HUES64 (cell line): ENCODE data around the gene FIGN.

Experiments used
- H3K27ac ChIP-seq: 2 replicates; pipeline ENCODE4 v1.7.0; 2013; ENCODE audit warnings: low read depth, low read length, inconsistent platforms
- H3K27me3 ChIP-seq: 2 replicates; pipeline ENCODE4 v1.6.1; 2013; ENCODE audit warnings: mild to moderate bottlenecking, low read length; ENCODE audit not compliant: insufficient read depth
- H3K36me3 ChIP-seq: 2 replicates; pipeline ENCODE4 v1.6.1; 2013; ENCODE audit warnings: mild to moderate bottlenecking, low read length; ENCODE audit not compliant: insufficient read depth
- H3K4me1 ChIP-seq: 2 replicates; pipeline ENCODE4 v1.6.1; 2013; ENCODE audit warnings: mild to moderate bottlenecking, low read length, moderate library complexity; ENCODE audit not compliant: insufficient read depth
- H3K4me3 ChIP-seq: 2 replicates; pipeline ENCODE4 v1.5.1; 2013; ENCODE audit warnings: mild to moderate bottlenecking, low read length, moderate library complexity
- H3K9ac ChIP-seq: 2 replicates; pipeline ENCODE4 v1.6.1; 2013; ENCODE audit warnings: mild to moderate bottlenecking, low read depth, low read length
- H3K9me3 ChIP-seq: 2 replicates; pipeline ENCODE4 v1.6.1; 2013; ENCODE audit warnings: low read depth, low read length; ENCODE audit not compliant: insufficient read depth
- WGBS: fragments of 150-250, 120-280 bp; methylation state at CpG from one replicate; pipeline ENCODE4 v1.1.7; 2013; ENCODE audit warnings: missing lambda C conversion rate; 5-methylcytosine and 5-hydroxymethylcytosine counted together

The FIGN gene

GRCh38 chr2:163687217-163687616 lies 48.6 kb downstream of the FIGN start:
- H3K9ac ChIP-seq, result no peak overlapping the region
- no peak overlapping the region for H3K27ac ChIP-seq
- no peaks in the 10 kb centered on the region for H3K36me3 ChIP-seq
- no peak overlapping the region for H3K4me3 ChIP-seq
- no peaks in the 10 kb centered on the region for H3K9me3 ChIP-seq
- peaks cover 16% of the 10 kb centered on the region for H3K4me1 ChIP-seq
- no peaks in the 10 kb centered on the region for H3K27me3 ChIP-seq
- 73% methylated on average over 1 of the region's 1 CpG for WGBS

GRCh38 chr2:163686289-163686688 lies 49.5 kb downstream of the FIGN start:
- Histone ChIP-seq H3K9ac (no peak overlapping the region), H3K4me1 (peaks cover 15% of the 10 kb centered on the region; the same call in 1 of the 2 replicates), H3K36me3 (no peaks in the 10 kb centered on the region), H3K27me3 (no peaks in the 10 kb centered on the region), H3K9me3 (no peaks in the 10 kb centered on the region), H3K27ac (no peak overlapping the region), H3K4me3 (no peak overlapping the region)
- WGBS, result 100% methylated on average over 1 of the region's 4 CpGs

- H3K27ac ChIP-seq, result no peak overlapping the region
- no peaks in the 10 kb centered on the region for H3K36me3 ChIP-seq
- H3K4me1 ChIP-seq, result peaks cover 15% of the 10 kb centered on the region; the same call in 1 of the 2 replicates
- H3K9ac ChIP-seq, result no peak overlapping the region
- no peaks in the 10 kb centered on the region for H3K9me3 ChIP-seq
- no peak overlapping the region for H3K4me3 ChIP-seq
- H3K27me3 ChIP-seq, result no peaks in the 10 kb centered on the region
- 87% methylated on average over 1 of the region's 1 CpG for WGBS
Measured at GRCh38 chr2:163682695-163683094, 53.1 kb downstream of the FIGN start.

GRCh38 chr2:163681745-163682144 lies 54.1 kb downstream of the FIGN start:
- 92% methylated on average over 5 of the region's 5 CpGs for WGBS
- Histone ChIP-seq H3K9ac (no peak overlapping the region), H3K27me3 (no peaks in the 10 kb centered on the region), H3K36me3 (no peaks in the 10 kb centered on the region), H3K27ac (no peak overlapping the region), H3K4me3 (no peak overlapping the region), H3K4me1 (peaks cover 15% of the 10 kb centered on the region; the same call in 1 of the 2 replicates), H3K9me3 (no peaks in the 10 kb centered on the region)

- Histone ChIP-seq H3K4me1 (no peaks in the 10 kb centered on the region; the same call in 1 of the 2 replicates), H3K36me3 (no peaks in the 10 kb centered on the region), H3K9me3 (no peaks in the 10 kb centered on the region), H3K27me3 (no peaks in the 10 kb centered on the region), H3K4me3 (no peak overlapping the region), H3K27ac (no peak overlapping the region), H3K9ac (no peak overlapping the region)
- 95% methylated on average over 2 of the region's 2 CpGs for WGBS
Measured at GRCh38 chr2:163675388-163675787, 60.4 kb downstream of the FIGN start.

GRCh38 chr2:163673522-163673921 lies 62.3 kb downstream of the FIGN start:
- no peak overlapping the region for H3K4me3 ChIP-seq
- no peaks in the 10 kb centered on the region for H3K9me3 ChIP-seq
- WGBS, result 95% methylated on average over 2 of the region's 2 CpGs
- H3K36me3 ChIP-seq, result no peaks in the 10 kb centered on the region; the same call in 1 of the 2 replicates
- no peaks in the 10 kb centered on the region; the same call in 1 of the 2 replicates for H3K4me1 ChIP-seq
- H3K27ac ChIP-seq, result no peak overlapping the region
- no peak overlapping the region for H3K9ac ChIP-seq
- H3K27me3 ChIP-seq, result no peaks in the 10 kb centered on the region

- H3K4me1 ChIP-seq, result peaks cover 3% of the 10 kb centered on the region; the same call in 1 of the 2 replicates
- H3K4me3 ChIP-seq, result no peak overlapping the region
- no peaks in the 10 kb centered on the region for H3K27me3 ChIP-seq
- 98% methylated on average over 3 of the region's 3 CpGs for WGBS
- H3K9ac ChIP-seq, result no peak overlapping the region
- H3K36me3 ChIP-seq, result no peaks in the 10 kb centered on the region; the same call in 1 of the 2 replicates
- H3K9me3 ChIP-seq, result no peaks in the 10 kb centered on the region
- H3K27ac ChIP-seq, result no peak overlapping the region
Measured at GRCh38 chr2:163670929-163671328, 64.9 kb downstream of the FIGN start.

- Histone ChIP-seq H3K27ac (no peak overlapping the region), H3K36me3 (no peaks in the 10 kb centered on the region; the same call in 1 of the 2 replicates), H3K27me3 (no peaks in the 10 kb centered on the region), H3K4me1 (peaks cover 17% of the 10 kb centered on the region), H3K9ac (no peak overlapping the region), H3K9me3 (no peaks in the 10 kb centered on the region), H3K4me3 (no peak overlapping the region)
- WGBS, result 98% methylated on average over 2 of the region's 2 CpGs
Measured at GRCh38 chr2:163669506-163669905, 66.3 kb downstream of the FIGN start.

GRCh38 chr2:163667064-163667887 lies 68.5 kb downstream of the FIGN start:
- Histone ChIP-seq H3K9ac (no peak overlapping the region), H3K4me3 (no peak overlapping the region), H3K4me1 (peaks cover 32% of the 10 kb centered on the region), H3K36me3 (no peaks in the 10 kb centered on the region; the same call in 1 of the 2 replicates), H3K27me3 (no peaks in the 10 kb centered on the region), H3K27ac (no peak overlapping the region), H3K9me3 (no peaks in the 10 kb centered on the region)
- 93% methylated on average over 3 of the region's 4 CpGs for WGBS

GRCh38 chr2:163665817-163666216 lies 70.0 kb downstream of the FIGN start:
- H3K27ac ChIP-seq, result no peak overlapping the region
- no peak overlapping the region for H3K9ac ChIP-seq
- H3K4me3 ChIP-seq, result no peak overlapping the region
- H3K36me3 ChIP-seq, result no peaks in the 10 kb centered on the region; the same call in 1 of the 2 replicates
- H3K27me3 ChIP-seq, result no peaks in the 10 kb centered on the region
- peaks cover 34% of the 10 kb centered on the region for H3K4me1 ChIP-seq
- no peaks in the 10 kb centered on the region for H3K9me3 ChIP-seq

- H3K9me3 ChIP-seq, result no peaks in the 10 kb centered on the region
- H3K27ac ChIP-seq, result no peak overlapping the region
- WGBS, result 63% methylated on average over 2 of the region's 2 CpGs
- no peaks in the 10 kb centered on the region for H3K27me3 ChIP-seq
- no peak overlapping the region for H3K9ac ChIP-seq
- H3K4me1 ChIP-seq, result peaks cover 34% of the 10 kb centered on the region
- H3K36me3 ChIP-seq, result no peaks in the 10 kb centered on the region; the same call in 1 of the 2 replicates
- H3K4me3 ChIP-seq, result no peak overlapping the region
Measured at GRCh38 chr2:163665051-163665450, 70.8 kb downstream of the FIGN start.
